ENCODE data around the gene TXNDC16.
A peak's percentile ranks its signal among the peaks of the same experiment; 100 is the strongest.
"Not testable (repeated sequence)": the region's sequence is repeated elsewhere in the genome, so short reads cannot be mapped to it uniquely, and the experiment has no call there.

Gene TXNDC16

GRCh38 chr14:52552063-52552988, at the start of gene TXNDC16, which contains the start of gene GPR137C:
Gene TXNDC16, minus strand, starts transcription at chr14:52552505. Its CDS starts 8,948 bp downstream, at chr14:52543557.
Gene GPR137C, plus strand, starts transcription at chr14:52552836. Its CDS starts 312 bp downstream, at chr14:52553148.
- peak; percentile 97 to 100 for DNase-seq (ENCODE audit: low read depth in 2 of 2)

GRCh38 chr14:52599974-52600373, 47.7 kb upstream of the TXNDC16 start:
- no peak for DNase-seq (ENCODE audit: low read depth in 2 of 2)

GRCh38 chr14:52598568-52598967, 46.3 kb upstream of the TXNDC16 start:
- DNase-seq (ENCODE audit: low read depth in 2 of 2), result no peak

GRCh38 chr14:52596861-52597260, 44.6 kb upstream of the TXNDC16 start:
- no peak for DNase-seq (ENCODE audit: low read depth in 2 of 2)

GRCh38 chr14:52596320-52596719, 44.0 kb upstream of the TXNDC16 start:
- no peak for DNase-seq (ENCODE audit: low read depth in 2 of 2)

GRCh38 chr14:52590318-52590717, 38.0 kb upstream of the TXNDC16 start:
- DNase-seq (ENCODE audit: low read depth in 2 of 2), result no peak

GRCh38 chr14:52589646-52590045, 37.3 kb upstream of the TXNDC16 start:
- DNase-seq (ENCODE audit: low read depth in 2 of 2), result no peak

GRCh38 chr14:52583544-52583943, 31.2 kb upstream of the TXNDC16 start:
- no peak for DNase-seq (ENCODE audit: low read depth in 2 of 2)

GRCh38 chr14:52575858-52576257, 23.6 kb upstream of the TXNDC16 start:
- DNase-seq (ENCODE audit: low read depth in 2 of 2), result no peak

- DNase-seq (ENCODE audit: low read depth in 2 of 2), result not testable (repeated sequence)
Measured at GRCh38 chr14:52568454-52568853, 16.1 kb upstream of the TXNDC16 start.

- DNase-seq (ENCODE audit: low read depth in 2 of 2), result no peak
Measured at GRCh38 chr14:52563120-52563519, 10.8 kb upstream of the TXNDC16 start.

- DNase-seq (ENCODE audit: low read depth in 2 of 2), result no peak
Measured at GRCh38 chr14:52558688-52559087, 6.4 kb upstream of the TXNDC16 start.

GRCh38 chr14:52553671-52554575, 1.6 kb upstream of the TXNDC16 start:
- peak; percentile 55 to 64 for DNase-seq (ENCODE audit: low read depth in 2 of 2)

- DNase-seq (ENCODE audit: low read depth in 2 of 2), result no peak
Measured at GRCh38 chr14:52553002-52553670, 831 bp upstream of the TXNDC16 start.

GRCh38 chr14:52551696-52552062, 626 bp downstream of the TXNDC16 start:
- DNase-seq (ENCODE audit: low read depth in 2 of 2), result no peak

- DNase-seq (ENCODE audit: low read depth in 2 of 2), result no peak
Measured at GRCh38 chr14:52551205-52551604, 1.1 kb downstream of the TXNDC16 start.

- DNase-seq (ENCODE audit: low read depth in 2 of 2), result no peak
Measured at GRCh38 chr14:52550661-52551060, 1.6 kb downstream of the TXNDC16 start.

- DNase-seq (ENCODE audit: low read depth in 2 of 2), result no peak
Measured at GRCh38 chr14:52547526-52547925, 4.8 kb downstream of the TXNDC16 start.

- DNase-seq (ENCODE audit: low read depth in 2 of 2), result no peak
Measured at GRCh38 chr14:52547027-52547426, 5.3 kb downstream of the TXNDC16 start.

- no peak for DNase-seq (ENCODE audit: low read depth in 2 of 2)
Measured at GRCh38 chr14:52546318-52546670, 6.0 kb downstream of the TXNDC16 start.

- no peak for DNase-seq (ENCODE audit: low read depth in 2 of 2)
Measured at GRCh38 chr14:52545584-52546317, 6.6 kb downstream of the TXNDC16 start.
